Measurements from ENCODE around the gene CBARP.

CBARP gene

GRCh38 chr19:1239796-1240737 is 2.3 kb upstream of the CBARP start:
- H3K36me3 ChIP-seq (ENCODE audit: insufficient read depth, low read length), result peaks cover 10% of the 10 kb centered on the region
- WGBS, result 9% methylated on average over 80 of the region's 84 CpGs
- peaks cover 7% of the 10 kb centered on the region; the same call in 1 of the 2 replicates for H3K4me1 ChIP-seq (ENCODE audit: insufficient read depth, low read length)
- H3K27me3 ChIP-seq (ENCODE audit: insufficient read depth, low read length), result no peaks in the 10 kb centered on the region
- no peaks in the 10 kb centered on the region for H3K9me3 ChIP-seq (ENCODE audit: insufficient read depth, low read depth, low read length)
- H3K27ac ChIP-seq (ENCODE audit: low read depth, low read length), result peak overlapping the region; percentile 76; the same call in 1 of the 2 replicates
- H3K4me3 ChIP-seq (ENCODE audit: low read length), result peak overlapping the region; percentile 60
- H3K9ac ChIP-seq (ENCODE audit: low read depth, low read length), result peak overlapping the region; percentile 64

- Histone ChIP-seq H3K27me3 (ENCODE audit: insufficient read depth, low read length) (no peaks in the 10 kb centered on the region), H3K4me3 (ENCODE audit: low read length) (peak overlapping the region; percentile 60), H3K9ac (ENCODE audit: low read depth, low read length) (no peak overlapping the region), H3K4me1 (ENCODE audit: insufficient read depth, low read length) (peaks cover 7% of the 10 kb centered on the region; the same call in 1 of the 2 replicates), H3K9me3 (ENCODE audit: insufficient read depth, low read depth, low read length) (no peaks in the 10 kb centered on the region), H3K27ac (ENCODE audit: low read depth, low read length) (no peak overlapping the region; the same call in 1 of the 2 replicates), H3K36me3 (ENCODE audit: insufficient read depth, low read length) (peaks cover 16% of the 10 kb centered on the region)
- 89% methylated on average over 11 of the region's 11 CpGs for WGBS
Observed at GRCh38 chr19:1239420-1239795, 1.6 kb upstream of the CBARP start.

GRCh38 chr19:1238369-1239303 is 831 bp upstream of the CBARP start:
- peaks cover 24% of the 10 kb centered on the region for H3K36me3 ChIP-seq (ENCODE audit: insufficient read depth, low read length)
- H3K4me3 ChIP-seq (ENCODE audit: low read length), result peak overlapping the region; percentile 78
- H3K27ac ChIP-seq (ENCODE audit: low read depth, low read length), result peak overlapping the region; percentile 33; the same call in 1 of the 2 replicates
- 73% methylated on average over 34 of the region's 34 CpGs for WGBS
- H3K9ac ChIP-seq (ENCODE audit: low read depth, low read length), result peak overlapping the region; percentile 24; the same call in 1 of the 2 replicates
- H3K4me1 ChIP-seq (ENCODE audit: insufficient read depth, low read length), result peaks cover 7% of the 10 kb centered on the region; the same call in 1 of the 2 replicates
- H3K9me3 ChIP-seq (ENCODE audit: insufficient read depth, low read depth, low read length), result no peaks in the 10 kb centered on the region
- H3K27me3 ChIP-seq (ENCODE audit: insufficient read depth, low read length), result no peaks in the 10 kb centered on the region

GRCh38 chr19:1237027-1237659 is 662 bp downstream of the CBARP start:
- Histone ChIP-seq H3K9me3 (ENCODE audit: insufficient read depth, low read depth, low read length) (no peaks in the 10 kb centered on the region), H3K4me3 (ENCODE audit: low read length) (peak overlapping the region; percentile 78), H3K9ac (ENCODE audit: low read depth, low read length) (peak overlapping the region; percentile 69), H3K27me3 (ENCODE audit: insufficient read depth, low read length) (no peaks in the 10 kb centered on the region), H3K27ac (ENCODE audit: low read depth, low read length) (no peak overlapping the region), H3K36me3 (ENCODE audit: insufficient read depth, low read length) (peaks cover 35% of the 10 kb centered on the region), H3K4me1 (ENCODE audit: insufficient read depth, low read length) (peaks cover 7% of the 10 kb centered on the region; the same call in 1 of the 2 replicates)
- WGBS, result under 1% methylated on average over 60 of the region's 60 CpGs

DNA sequence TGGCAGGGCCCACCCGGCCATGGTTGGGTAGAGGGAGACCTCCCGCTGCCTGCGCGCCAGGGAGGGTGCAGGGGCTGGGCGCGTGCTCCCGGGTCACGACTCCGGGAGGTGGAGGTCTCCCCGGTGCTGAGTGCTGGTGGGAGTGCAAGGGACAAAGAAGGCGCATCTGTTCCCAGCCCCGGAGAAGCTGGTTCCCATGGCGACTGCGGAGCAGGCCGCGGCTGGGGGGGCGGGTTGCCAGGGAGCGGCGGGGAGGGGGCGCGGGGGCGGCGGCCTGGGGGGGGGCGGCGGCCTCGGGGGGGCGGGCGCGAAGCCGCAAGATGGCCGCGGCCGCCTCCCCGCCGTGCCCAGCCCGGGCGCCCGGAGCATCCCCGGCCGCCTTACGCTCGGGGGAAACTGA is 1.2 kb downstream of the CBARP start:
- H3K27me3 ChIP-seq (ENCODE audit: insufficient read depth, low read length), result no peaks in the 10 kb centered on the region
- H3K4me3 ChIP-seq (ENCODE audit: low read length), result peak overlapping the region; percentile 78
- peaks cover 7% of the 10 kb centered on the region; the same call in 1 of the 2 replicates for H3K4me1 ChIP-seq (ENCODE audit: insufficient read depth, low read length)
- no peaks in the 10 kb centered on the region for H3K9me3 ChIP-seq (ENCODE audit: insufficient read depth, low read depth, low read length)
- H3K27ac ChIP-seq (ENCODE audit: low read depth, low read length), result no peak overlapping the region
- H3K9ac ChIP-seq (ENCODE audit: low read depth, low read length), result peak overlapping the region; percentile 69
- WGBS, result 11% methylated on average over 38 of the region's 42 CpGs
- H3K36me3 ChIP-seq (ENCODE audit: insufficient read depth, low read length), result peaks cover 35% of the 10 kb centered on the region

- Histone ChIP-seq H3K27me3 (ENCODE audit: insufficient read depth, low read length) (no peaks in the 10 kb centered on the region), H3K27ac (ENCODE audit: low read depth, low read length) (no peak overlapping the region), H3K4me1 (ENCODE audit: insufficient read depth, low read length) (peaks cover 7% of the 10 kb centered on the region; the same call in 1 of the 2 replicates), H3K4me3 (ENCODE audit: low read length) (peak overlapping the region; percentile 46), H3K9me3 (ENCODE audit: insufficient read depth, low read depth, low read length) (no peaks in the 10 kb centered on the region), H3K36me3 (ENCODE audit: insufficient read depth, low read length) (peaks cover 35% of the 10 kb centered on the region), H3K9ac (ENCODE audit: low read depth, low read length) (no peak overlapping the region)
- WGBS, result 85% methylated on average over 39 of the region's 39 CpGs
Observed at GRCh38 chr19:1235625-1236538, 1.9 kb downstream of the CBARP start.

DNA sequence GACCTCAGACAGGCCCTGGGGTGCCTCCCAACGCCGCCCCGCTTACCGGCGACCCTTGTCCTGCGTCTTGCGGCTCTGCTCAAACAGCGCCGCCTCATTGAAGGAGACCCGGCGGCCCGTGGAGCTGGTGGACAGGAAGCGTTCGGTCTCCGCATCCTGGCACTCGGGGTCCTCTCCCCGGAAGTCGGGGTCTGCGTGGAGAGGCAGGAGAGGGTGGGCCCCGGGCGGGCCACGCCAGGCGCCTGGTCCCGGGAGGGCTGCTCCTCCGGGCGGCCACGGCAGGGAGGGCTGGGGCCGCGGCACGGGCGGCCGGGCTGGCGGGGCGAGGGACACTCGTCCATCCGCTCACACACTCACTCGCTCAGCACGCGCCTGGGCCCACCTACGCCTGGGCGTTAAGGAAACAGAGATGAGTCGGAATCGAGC is 2.8 kb downstream of the CBARP start:
- no peaks in the 10 kb centered on the region for H3K27me3 ChIP-seq (ENCODE audit: insufficient read depth, low read length)
- no peak overlapping the region for H3K4me3 ChIP-seq (ENCODE audit: low read length)
- H3K9ac ChIP-seq (ENCODE audit: low read depth, low read length), result no peak overlapping the region
- H3K4me1 ChIP-seq (ENCODE audit: insufficient read depth, low read length), result peaks cover 6% of the 10 kb centered on the region; the same call in 1 of the 2 replicates
- H3K27ac ChIP-seq (ENCODE audit: low read depth, low read length), result no peak overlapping the region
- 93% methylated on average over 43 of the region's 43 CpGs for WGBS
- H3K36me3 ChIP-seq (ENCODE audit: insufficient read depth, low read length), result peaks cover 35% of the 10 kb centered on the region
- no peaks in the 10 kb centered on the region for H3K9me3 ChIP-seq (ENCODE audit: insufficient read depth, low read depth, low read length)

GRCh38 chr19:1234051-1234954 is 3.5 kb downstream of the CBARP start:
- Histone ChIP-seq H3K27ac (ENCODE audit: low read depth, low read length) (no peak overlapping the region), H3K9ac (ENCODE audit: low read depth, low read length) (no peak overlapping the region), H3K27me3 (ENCODE audit: insufficient read depth, low read length) (no peaks in the 10 kb centered on the region), H3K36me3 (ENCODE audit: insufficient read depth, low read length) (peaks cover 35% of the 10 kb centered on the region), H3K4me1 (ENCODE audit: insufficient read depth, low read length) (no peaks in the 10 kb centered on the region), H3K9me3 (ENCODE audit: insufficient read depth, low read depth, low read length) (no peaks in the 10 kb centered on the region), H3K4me3 (ENCODE audit: low read length) (no peak overlapping the region)
- 95% methylated on average over 45 of the region's 45 CpGs for WGBS

DNA sequence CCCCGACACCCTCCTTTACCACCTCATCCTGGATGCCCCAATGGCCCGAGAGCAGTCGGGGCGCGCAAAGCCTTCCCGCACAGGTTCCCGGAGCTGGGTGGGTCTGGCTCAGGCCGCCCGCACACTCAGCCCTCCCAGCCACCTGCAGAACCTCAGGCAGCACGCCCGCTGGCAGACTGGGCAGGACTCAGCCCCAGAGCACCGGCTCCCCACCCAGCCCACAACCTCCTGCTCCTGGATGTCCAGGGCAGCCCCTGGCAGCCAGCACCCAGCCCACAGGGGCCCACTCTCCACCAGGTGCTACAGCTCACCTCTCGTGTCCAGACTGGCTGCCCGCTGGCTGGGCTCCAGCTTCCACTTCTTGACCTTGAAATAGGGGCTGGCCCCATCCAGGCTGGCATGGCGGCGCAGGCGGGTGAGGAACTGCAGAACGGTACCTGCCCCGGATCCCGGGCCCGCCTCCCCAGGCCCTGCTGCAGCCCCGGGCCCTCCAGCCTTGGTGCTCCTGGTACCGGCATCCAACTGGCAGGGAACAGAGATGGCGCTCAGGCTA is 4.6 kb downstream of the CBARP start:
- H3K9me3 ChIP-seq (ENCODE audit: insufficient read depth, low read depth, low read length), result no peaks in the 10 kb centered on the region
- H3K27me3 ChIP-seq (ENCODE audit: insufficient read depth, low read length), result no peaks in the 10 kb centered on the region
- no peak overlapping the region for H3K9ac ChIP-seq (ENCODE audit: low read depth, low read length)
- H3K36me3 ChIP-seq (ENCODE audit: insufficient read depth, low read length), result peaks cover 35% of the 10 kb centered on the region
- 96% methylated on average over 24 of the region's 24 CpGs for WGBS
- H3K27ac ChIP-seq (ENCODE audit: low read depth, low read length), result no peak overlapping the region
- no peaks in the 10 kb centered on the region for H3K4me1 ChIP-seq (ENCODE audit: insufficient read depth, low read length)
- H3K4me3 ChIP-seq (ENCODE audit: low read length), result no peak overlapping the region

Measured in HUES64 (cell line).